PC-3 (cell line): ENCODE data around the gene ADAMTS13. TPM values are rescaled to one million over a fixed set of nuclear protein-coding genes. Genes with fewer than 3 reads are reported as not detected.

Experiments
- ATAC-seq: fragments of 200-7000 bp; cut with Tn5 transposase; 2 replicates; pipeline ENCODE4 v1.9.1; 2020; ENCODE audit warnings: mild to moderate bottlenecking, moderate library complexity
- BruUV-seq: library from RNA; stranded (reverse); fragments of 400-500 nt; replicated peaks from 2 replicates; lab custom pipeline; 2021; lab: Mats Ljungman, UMichigan
- CTCF ChIA-PET: fragments of 300-600 bp; sonication (Branson Sonifier 250); formaldehyde crosslinking; loops from one replicate; lab custom pipeline; 2022; ENCODE audit warnings: antibody characterized with exemption; lab: Charles Lee
- POLR2A ChIA-PET: fragments of 300-600 bp; sonication (Branson Sonifier 250); formaldehyde crosslinking; loops from one replicate; lab custom pipeline; 2022; ENCODE audit warnings: antibody characterized with exemption; ENCODE audit not compliant: unreplicated experiment; lab: Charles Lee
- DNase-seq: peaks from one replicate; pipeline ENCODE4 v3.0.0-alpha.2; 2015
- H2AFZ ChIP-seq: fragments of 300-600 bp; sonication (generic); 2 replicates; pipeline ENCODE4 v1.6.0; 2016; ENCODE audit warnings: antibody characterized with exemption, low read length
- H3F3A ChIP-seq: fragments of 300-600 bp; sonication (generic); one replicate; pipeline ENCODE4 v1.6.0; 2017; ENCODE audit warnings: antibody characterized with exemption, low read length, control low read depth, mild to moderate bottlenecking; ENCODE audit not compliant: unreplicated experiment
- H3K27ac ChIP-seq: fragments of 300-600 bp; sonication (generic); 2 replicates; pipeline ENCODE4 v1.5.1; 2016; ENCODE audit warnings: mild to moderate bottlenecking, low read length
- H3K27me3 ChIP-seq: fragments of 300-600 bp; sonication (generic); 2 replicates; pipeline ENCODE4 v1.6.1; 2016; ENCODE audit warnings: low read length, mixed read lengths
- H3K36me3 ChIP-seq: fragments of 300-600 bp; sonication (generic); 2 replicates; pipeline ENCODE4 v1.6.1; 2016; ENCODE audit warnings: low read depth, mixed run types, low read length, mixed read lengths
- H3K4me1 ChIP-seq: fragments of 300-600 bp; sonication (generic); 2 replicates; pipeline ENCODE4 v1.5.1; 2016; ENCODE audit warnings: low read length; ENCODE audit not compliant: insufficient read depth
- H3K4me2 ChIP-seq: fragments of 300-600 bp; sonication (generic); 2 replicates; pipeline ENCODE4 v1.6.0; 2016; ENCODE audit warnings: low read length
- H3K4me3 ChIP-seq: fragments of 300-600 bp; sonication (generic); 2 replicates; pipeline ENCODE4 v1.5.1; 2016; ENCODE audit warnings: mild to moderate bottlenecking, low read length, mixed read lengths
- H3K79me2 ChIP-seq: fragments of 300-600 bp; sonication (generic); 2 replicates; pipeline ENCODE4 v1.6.1; 2017; ENCODE audit warnings: low read length, mixed read lengths
- H3K9ac ChIP-seq: fragments of 300-600 bp; sonication (generic); 2 replicates; pipeline ENCODE4 v1.6.0; 2016; ENCODE audit warnings: mild to moderate bottlenecking, low read length
- H3K9me2 ChIP-seq: fragments of 300-600 bp; sonication (generic); replicated peaks from 2 replicates; pipeline ENCODE4 v1.6.1; 2016; ENCODE audit warnings: mixed run types, low read length, mixed read lengths
- H3K9me3 ChIP-seq: fragments of 300-600 bp; sonication (generic); 2 replicates; pipeline ENCODE4 v1.6.1; 2016; ENCODE audit warnings: low read length, mixed read lengths
- H4K20me1 ChIP-seq: fragments of 300-600 bp; sonication (generic); 2 replicates; pipeline ENCODE4 v1.6.1; 2016; ENCODE audit warnings: low read length, mixed read lengths
- CTCF ChIP-seq: fragments of 300-600 bp; sonication (generic); conservative IDR thresholded peaks from 2 replicates; pipeline ENCODE4 v1.5.1; 2017; ENCODE audit warnings: antibody characterized with exemption, low read depth, mild to moderate bottlenecking, low read length
- EZH2 ChIP-seq: fragments of 300-600 bp; sonication (generic); IDR thresholded peaks from one replicate; pipeline ENCODE4 v1.6.1; 2017; ENCODE audit warnings: antibody characterized with exemption, mild to moderate bottlenecking, low read length; ENCODE audit not compliant: unreplicated experiment
- EZH2phosphoT487 ChIP-seq: fragments of 300-600 bp; sonication (generic); IDR thresholded peaks from 2 replicates; pipeline ENCODE4 v1.6.1; 2018; ENCODE audit warnings: mild to moderate bottlenecking, antibody characterized with exemption, low read length, borderline replicate concordance
- intact Hi-C: fragments of 100-400 bp; cut with micrococcal nuclease; formaldehyde crosslinking; loops from 2 replicates; pipeline ENCODE4 v1.9.0; 2023
- total RNA-seq: library from RNA; depleted of rRNA; stranded (reverse); fragments of >200 nt; gene quantifications from 2 replicates; pipeline ENCODE4 v1.2.3, GENCODE V29; 2014

The ADAMTS13 gene
- total RNA-seq, 1 experiment from 2014 or later: 0.95 TPM

GRCh38 chr9:133470427-133470924, 48.3 kb downstream of the ADAMTS13 start:
- H3K9ac ChIP-seq: no peak overlapping the region
- H3K4me3 ChIP-seq: no peak overlapping the region
- H4K20me1 ChIP-seq: no peaks in the 10 kb centered on the region
- no peaks in the 10 kb centered on the region; the same call in 1 of the 2 replicates for H3K36me3 ChIP-seq
- no TSS peak for BruUV-seq
- no peaks in the 10 kb centered on the region for H3K79me2 ChIP-seq
- ChIA-PET POLR2A (no interaction called here), CTCF (no interaction called here)
- no peaks in the 10 kb centered on the region for H3K4me1 ChIP-seq
- no peaks in the 10 kb centered on the region for H3K27me3 ChIP-seq
- no peak overlapping the region for H2AFZ ChIP-seq
- TF ChIP-seq EZH2phosphoT487 (no peak), EZH2 (no peak), CTCF (no peak)
- intact Hi-C loops: no loop called here
- no peak overlapping the region for H3K4me2 ChIP-seq
- DNase-seq: no peak
- no peak for ATAC-seq
- no peaks in the 10 kb centered on the region for H3F3A ChIP-seq
- H3K9me3 ChIP-seq: no peaks in the 10 kb centered on the region
- H3K9me2 ChIP-seq: no peaks in the 10 kb centered on the region
- no peak overlapping the region for H3K27ac ChIP-seq

- DNase-seq (no peak), ATAC-seq (no peak)
- no peaks in the 10 kb centered on the region for H3F3A ChIP-seq
- ChIA-PET CTCF (no interaction called here), POLR2A (no interaction called here)
- no peaks in the 10 kb centered on the region for H3K9me3 ChIP-seq
- no TSS peak for BruUV-seq
- no peaks in the 10 kb centered on the region; the same call in 1 of the 2 replicates for H3K36me3 ChIP-seq
- TF ChIP-seq EZH2phosphoT487: no peak
- no peak for TF ChIP-seq EZH2
- TF ChIP-seq CTCF: no peak
- H2AFZ ChIP-seq: no peak overlapping the region
- no peaks in the 10 kb centered on the region for H3K9me2 ChIP-seq
- no peak overlapping the region for H3K4me2 ChIP-seq
- H4K20me1 ChIP-seq: no peaks in the 10 kb centered on the region
- H3K9ac ChIP-seq: no peak overlapping the region
- H3K4me3 ChIP-seq: no peak overlapping the region
- no peak overlapping the region for H3K27ac ChIP-seq
- intact Hi-C loops: no loop called here
- no peaks in the 10 kb centered on the region for H3K79me2 ChIP-seq
- no peaks in the 10 kb centered on the region for H3K4me1 ChIP-seq
- no peaks in the 10 kb centered on the region for H3K27me3 ChIP-seq
These were observed 48.8 kb downstream of the ADAMTS13 start for GRCh38 chr9:133470988-133471387.

- no peaks in the 10 kb centered on the region; the same call in 1 of the 2 replicates for H3K36me3 ChIP-seq
- CTCF ChIA-PET: no interaction called here
These were observed 49.5 kb downstream of the ADAMTS13 start for GRCh38 chr9:133471551-133472276.

More at GRCh38 chr9:133471551-133472276, 49.5 kb downstream of the ADAMTS13 start:
- no peak overlapping the region for H3K9ac ChIP-seq
- intact Hi-C loops: no loop called here
- H2AFZ ChIP-seq: no peak overlapping the region
- no peaks in the 10 kb centered on the region for H3K9me2 ChIP-seq
- ATAC-seq: no peak; the same call in 1 of the 2 replicates
- no peaks in the 10 kb centered on the region for H3F3A ChIP-seq
- H4K20me1 ChIP-seq: no peaks in the 10 kb centered on the region
- H3K4me3 ChIP-seq: no peak overlapping the region
- H3K4me2 ChIP-seq: no peak overlapping the region
- H3K27me3 ChIP-seq: no peaks in the 10 kb centered on the region
- TF ChIP-seq EZH2 (no peak), CTCF (no peak), EZH2phosphoT487 (no peak)
- no TSS peak for BruUV-seq
- H3K27ac ChIP-seq: no peak overlapping the region
- no peaks in the 10 kb centered on the region for H3K79me2 ChIP-seq
- no peaks in the 10 kb centered on the region for H3K9me3 ChIP-seq
- no peaks in the 10 kb centered on the region for H3K4me1 ChIP-seq
- no peak for DNase-seq
- POLR2A ChIA-PET: no interaction called here
